Left ventricle myocardium inferior (tissue), 1 donor: Measurements from ENCODE around the gene KRTAP13-3. TPM values are rescaled to one million over a fixed set of nuclear protein-coding genes. Genes with fewer than 3 reads are reported as not detected.

Experiments used
- DNase-seq: peaks from one replicate; pipeline ENCODE4 v3.0.0-alpha.2; 2020
- H3K27ac ChIP-seq: fragments of 200-600 bp; replicated peaks from 2 replicates; pipeline ENCODE4 v1.8.0; 2021
- H3K27me3 ChIP-seq: fragments of 200-600 bp; 2 replicates; pipeline ENCODE4 v1.8.0; 2021; ENCODE audit warnings: low read depth
- H3K36me3 ChIP-seq: fragments of 200-600 bp; 2 replicates; pipeline ENCODE4 v1.8.0; 2021
- H3K4me1 ChIP-seq: fragments of 200-600 bp; 2 replicates; pipeline ENCODE4 v1.8.0; 2021
- H3K4me3 ChIP-seq: fragments of 200-600 bp; 2 replicates; pipeline ENCODE4 v1.8.0; 2021; ENCODE audit warnings: mild to moderate bottlenecking, moderate library complexity
- H3K9me3 ChIP-seq: fragments of 200-600 bp; replicated peaks from 2 replicates; pipeline ENCODE4 v1.8.0; 2021
- CTCF ChIP-seq: fragments of 200-600 bp; IDR thresholded peaks from 2 replicates; pipeline ENCODE4 v1.8.0; 2021; ENCODE audit warnings: antibody characterized with exemption, mild to moderate bottlenecking, borderline replicate concordance
- intact Hi-C: fragments of 100-400 bp; cut with micrococcal nuclease; formaldehyde crosslinking; loops from one replicate; pipeline ENCODE4 v1.11.0; 2022
- total RNA-seq: library from RNA; stranded (reverse); fragmentation: NEBNext Ultra II Directional; extraction: Animal tissue kit (Norgen Biotek cat#: 25700); gene quantifications from one replicate; pipeline ENCODE4 v1.2.1, GENCODE V29; 2021
- donor health status: DM: no; HTN: yes; CAD: no; lungs with severe emphysema.

KRTAP13-3 gene
- total RNA-seq, 1 donor from 2014 or later = not detected

- Histone ChIP-seq H3K9me3 (peaks cover 22% of the 10 kb centered on the region), H3K27me3 (no peaks in the 10 kb centered on the region), H3K36me3 (no peaks in the 10 kb centered on the region), H3K27ac (no peak overlapping the region), H3K4me1 (no peaks in the 10 kb centered on the region), H3K4me3 (no peak overlapping the region)
- no peak for TF ChIP-seq CTCF
- intact Hi-C loops = no loop called here
- DNase-seq = no peak
Measured at GRCh38 chr21:30391492-30392025, 34.2 kb downstream of the KRTAP13-3 start.

GRCh38 chr21:30382201-30382600, 43.5 kb downstream of the KRTAP13-3 start:
- no peak for TF ChIP-seq CTCF
- Histone ChIP-seq H3K27ac (no peak overlapping the region), H3K4me1 (no peaks in the 10 kb centered on the region), H3K27me3 (no peaks in the 10 kb centered on the region), H3K9me3 (no peaks in the 10 kb centered on the region), H3K4me3 (no peak overlapping the region), H3K36me3 (no peaks in the 10 kb centered on the region)
- no peak for DNase-seq
- intact Hi-C loops = no loop called here

Other genes starting within 250 kb of the KRTAP13-3 start
- gene CLDN8, start 209.8 kb downstream of the KRTAP13-3 start, total RNA-seq = not detected
- gene KRTAP24-1, start 143.0 kb downstream of the KRTAP13-3 start, total RNA-seq = not detected
- gene KRTAP25-1, start 136.4 kb downstream of the KRTAP13-3 start, total RNA-seq = not detected
- gene KRTAP26-1, start 105.6 kb downstream of the KRTAP13-3 start, total RNA-seq = not detected
- not detected for gene KRTAP27-1, start 88.2 kb downstream of the KRTAP13-3 start, total RNA-seq
- gene KRTAP23-1, start 77.3 kb downstream of the KRTAP13-3 start, total RNA-seq = not detected
- gene KRTAP13-2, start 53.7 kb downstream of the KRTAP13-3 start, total RNA-seq = not detected
- gene KRTAP13-1, start 29.9 kb downstream of the KRTAP13-3 start, total RNA-seq = not detected
- gene KRTAP13-4, start 4.3 kb upstream of the KRTAP13-3 start, total RNA-seq = not detected
- not detected for gene KRTAP15-1, start 14.3 kb upstream of the KRTAP13-3 start, total RNA-seq
- not detected for gene KRTAP19-1, start 54.4 kb upstream of the KRTAP13-3 start, total RNA-seq
- gene KRTAP19-2, start 61.5 kb upstream of the KRTAP13-3 start, total RNA-seq = not detected
- gene KRTAP19-3, start 66.1 kb upstream of the KRTAP13-3 start, total RNA-seq = not detected
- not detected for gene KRTAP19-4, start 71.2 kb upstream of the KRTAP13-3 start, total RNA-seq
- gene KRTAP19-5, start 76.2 kb upstream of the KRTAP13-3 start, total RNA-seq = not detected
- gene KRTAP19-6, start 115.9 kb upstream of the KRTAP13-3 start, total RNA-seq = not detected
- not detected for gene KRTAP19-7, start 135.4 kb upstream of the KRTAP13-3 start, total RNA-seq
- gene KRTAP22-2, start 164.5 kb upstream of the KRTAP13-3 start, total RNA-seq = not detected
- gene KRTAP6-3, start 166.5 kb upstream of the KRTAP13-3 start, total RNA-seq = not detected
- not detected for gene KRTAP6-2, start 173.0 kb upstream of the KRTAP13-3 start, total RNA-seq
- gene KRTAP22-1, start 175.2 kb upstream of the KRTAP13-3 start, total RNA-seq = not detected
- not detected for gene KRTAP6-1, start 188.0 kb upstream of the KRTAP13-3 start, total RNA-seq
- gene KRTAP20-1, start 190.5 kb upstream of the KRTAP13-3 start, total RNA-seq = not detected
- not detected for gene KRTAP20-4, start 194.7 kb upstream of the KRTAP13-3 start, total RNA-seq
- gene KRTAP20-2, start 209.3 kb upstream of the KRTAP13-3 start, total RNA-seq = not detected
- gene KRTAP20-3, start 216.9 kb upstream of the KRTAP13-3 start, total RNA-seq = not detected